ENCODE data around the gene CD74. TPM values are rescaled to one million over a fixed set of nuclear protein-coding genes. Genes with fewer than 3 reads are reported as not detected.

Gene CD74
- total RNA-seq, 1 experiment from 2014 or later, result 19.5 TPM

GRCh38 chr5:150404535-150404934, 8.2 kb downstream of the CD74 start:
- H3K9ac ChIP-seq (ENCODE audit: extremely low read depth, insufficient read length, low read length), result no peak overlapping the region
- no CpG with 5 or more reads among the region's 10 CpGs for WGBS (ENCODE audit: extremely low coverage, insufficient read length, low lambda C conversion rate)
- H3K18ac ChIP-seq (ENCODE audit: insufficient read length, low read depth, low read length), result no peak overlapping the region
- Mint-ChIP-seq H3K27ac (no peak overlapping the region), H3K4me3 (no peak overlapping the region), H3K36me3 (ENCODE audit: insufficient read depth in 1 of 3, low read depth in 3 of 3) (peaks cover 21 to 32% (median 26%) of the 10 kb centered on the region in 3 experiments), H3K27me3 (ENCODE audit: low read depth) (no peaks in the 10 kb centered on the region), H3K9me3 (no peaks in the 10 kb centered on the region; a peak in 1 of 5 replicates), H3K4me1 (peaks cover 14 to 15% of the 10 kb centered on the region in 2 experiments)
- no peaks in the 10 kb centered on the region for H3K9me3 ChIP-seq (ENCODE audit: control insufficient read depth, low read depth, low read length)
- H2BK120ac ChIP-seq (ENCODE audit: low read depth, low read length, poor library complexity, severe bottlenecking), result no peak overlapping the region
- TF ChIP-seq CTCF (conservative IDR thresholded peaks at IDR 0.05), result no peak
- no peak overlapping the region for H3K23ac ChIP-seq (ENCODE audit: insufficient read length, low read depth, low read length)
- no peak overlapping the region for H4K8ac ChIP-seq (replicated peaks; ENCODE audit: insufficient read length, low read depth, low read length)
- no peak overlapping the region for H4K91ac ChIP-seq (ENCODE audit: insufficient read length, low read depth, low read length)
- H3K23me2 ChIP-seq (ENCODE audit: insufficient read length, low read depth, low read length, poor library complexity, severe bottlenecking), result no peaks in the 10 kb centered on the region
- H3K56ac ChIP-seq (ENCODE audit: insufficient read length, low read depth, low read length), result no peak overlapping the region
- no peak for DNase-seq
- no peak overlapping the region for H3K4me2 ChIP-seq (ENCODE audit: insufficient read depth, insufficient read length, low read length)
- H2BK12ac ChIP-seq (ENCODE audit: insufficient read length, low read depth, low read length), result no peak overlapping the region
- H2BK20ac ChIP-seq (ENCODE audit: low read depth, low read length, poor library complexity, severe bottlenecking), result no peak overlapping the region
- no peaks in the 10 kb centered on the region; the same call in 1 of the 2 replicates for H3K4me1 ChIP-seq (ENCODE audit: insufficient read depth, low read length)
- no peak overlapping the region for H3K14ac ChIP-seq (ENCODE audit: insufficient read depth, low read length)
- H2BK15ac ChIP-seq (ENCODE audit: low read depth, low read length), result no peak overlapping the region
- H3K27ac ChIP-seq (ENCODE audit: insufficient read length, low read depth, low read length), result no peak overlapping the region
- no peak overlapping the region for H3K4ac ChIP-seq (ENCODE audit: low read depth, low read length)
- no peak overlapping the region for H2AK5ac ChIP-seq (ENCODE audit: insufficient read length, low read length)
- H3T11ph ChIP-seq (ENCODE audit: low read length), result no peak overlapping the region
- no peaks in the 10 kb centered on the region for H3K79me1 ChIP-seq (ENCODE audit: insufficient read depth, low read depth, low read length, poor library complexity, severe bottlenecking)
- H4K5ac ChIP-seq (ENCODE audit: insufficient read length, low read depth, low read length), result no peak overlapping the region
- H2BK5ac ChIP-seq (ENCODE audit: insufficient read length, low read length), result no peak overlapping the region
- no peaks in the 10 kb centered on the region for H3K79me2 ChIP-seq (ENCODE audit: insufficient read depth, low read length)
- H2AFZ ChIP-seq (ENCODE audit: low read length), result no peak overlapping the region
- H4K20me1 ChIP-seq (ENCODE audit: control insufficient read depth, insufficient read depth, insufficient read length), result no peaks in the 10 kb centered on the region
- no peaks in the 10 kb centered on the region for H3K27me3 ChIP-seq (ENCODE audit: insufficient read depth, low read length)
